ENCODE measurements around the gene RASGRF1.

DNA sequence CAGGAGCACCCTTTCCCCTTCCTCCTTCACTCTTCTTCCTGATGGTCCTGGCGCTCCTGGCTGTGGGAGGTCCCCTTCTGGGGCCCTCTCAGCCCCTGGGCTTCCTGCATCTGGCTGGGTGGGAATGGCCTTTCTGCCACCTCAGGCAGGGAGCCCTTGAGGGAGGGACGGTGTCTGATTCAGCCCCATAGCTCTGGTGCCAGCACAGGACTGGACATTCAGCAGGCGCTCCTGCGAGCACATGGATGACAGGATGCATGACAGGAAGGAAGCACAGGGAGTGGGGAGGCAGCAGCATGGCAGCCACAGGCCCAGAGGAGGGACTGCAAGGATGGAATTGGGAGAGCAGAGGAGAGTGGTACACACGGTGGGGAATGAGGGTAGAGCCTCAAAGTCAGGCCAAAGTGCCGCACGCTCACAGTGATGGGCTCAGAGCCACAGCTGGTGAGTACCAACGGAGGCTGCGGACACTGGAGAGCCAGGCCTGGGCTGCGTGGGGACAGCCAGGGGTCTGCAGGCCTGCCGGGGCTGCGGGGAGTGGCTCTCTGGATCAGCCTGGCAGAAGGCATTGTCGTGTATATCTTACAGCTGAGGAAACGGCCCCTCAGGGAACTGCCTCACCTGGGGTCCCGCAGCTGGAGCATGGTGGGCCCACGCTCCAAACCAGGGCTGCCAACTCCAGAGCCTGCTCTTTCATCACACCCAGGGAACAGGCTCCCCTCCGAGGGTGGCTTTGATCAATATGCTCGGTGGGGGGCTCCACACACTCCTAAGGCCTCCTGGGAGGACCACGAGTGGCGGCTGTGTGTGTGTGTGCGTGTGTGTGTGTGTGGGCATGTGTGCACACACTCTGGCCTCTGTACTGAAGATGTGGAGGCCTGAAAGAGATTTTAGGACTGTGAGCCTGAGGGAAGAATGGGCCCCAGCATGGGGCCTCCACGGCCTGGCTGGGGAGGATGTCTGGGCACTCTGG lies 94.4 kb downstream of the RASGRF1 start:
- no peak for TF ChIP-seq POLR2A (IDR thresholded peaks at IDR 0.05; ENCODE audit: low read length)
- no peak for TF ChIP-seq GATA1 (IDR thresholded peaks at IDR 0.05; ENCODE audit: low read depth, low read length)

All from erythroblast (primary cell).